NK-92 (cell line): Measurements from ENCODE around the gene MEF2C.
"Not testable (repeated sequence)": the region's sequence is repeated elsewhere in the genome, so short reads cannot be mapped to it uniquely, and the experiment has no call there.

Experiments used
- DNase-seq: peaks from one replicate; lab custom pipeline; 2025; ENCODE audit not compliant: unreplicated experiment; lab: John Stamatoyannopoulos, UW

Gene MEF2C

DNA sequence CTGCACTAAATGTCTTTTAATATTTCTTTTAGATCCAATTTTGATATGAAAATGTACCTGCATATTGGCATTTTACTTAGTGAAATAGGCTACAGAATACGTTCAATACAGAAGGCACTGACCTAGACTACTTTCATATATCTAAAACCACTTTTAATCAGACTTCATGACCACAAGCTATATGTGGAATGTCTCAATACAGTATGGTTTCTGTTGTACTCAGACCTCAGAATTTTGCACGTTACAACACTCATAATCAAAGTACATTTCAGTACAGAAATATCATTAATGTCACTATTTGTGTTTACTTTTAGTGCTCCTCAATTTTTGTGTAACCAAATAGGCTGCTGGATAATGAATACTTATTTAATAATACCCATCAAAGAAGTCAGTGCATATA, 74.8 kb downstream of the MEF2C start:
- DNase-seq: no peak

- no peak for DNase-seq
Measured at GRCh38 chr5:88807327-88807726, 75.7 kb downstream of the MEF2C start.

DNA sequence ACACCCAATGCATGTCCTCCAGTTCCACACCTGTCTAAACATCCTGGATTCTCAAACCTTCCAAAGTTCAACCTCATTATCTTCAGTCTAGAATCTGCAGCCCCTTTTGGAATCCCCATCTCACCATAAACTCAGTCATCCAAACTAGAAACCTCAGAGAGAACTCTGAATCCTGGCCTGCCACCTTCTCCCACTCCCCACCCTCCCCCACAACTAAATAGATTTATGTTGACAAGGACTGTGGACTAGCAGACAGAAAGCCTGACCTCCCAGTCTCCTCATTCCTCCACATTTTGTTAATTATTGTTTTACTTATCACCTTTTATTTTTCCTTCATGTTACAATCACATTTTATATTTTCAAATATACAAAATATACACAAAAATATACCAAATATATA, 76.6 kb downstream of the MEF2C start:
- no peak for DNase-seq

- DNase-seq: no peak
Measured at GRCh38 chr5:88805151-88805784, 77.7 kb downstream of the MEF2C start.

DNA sequence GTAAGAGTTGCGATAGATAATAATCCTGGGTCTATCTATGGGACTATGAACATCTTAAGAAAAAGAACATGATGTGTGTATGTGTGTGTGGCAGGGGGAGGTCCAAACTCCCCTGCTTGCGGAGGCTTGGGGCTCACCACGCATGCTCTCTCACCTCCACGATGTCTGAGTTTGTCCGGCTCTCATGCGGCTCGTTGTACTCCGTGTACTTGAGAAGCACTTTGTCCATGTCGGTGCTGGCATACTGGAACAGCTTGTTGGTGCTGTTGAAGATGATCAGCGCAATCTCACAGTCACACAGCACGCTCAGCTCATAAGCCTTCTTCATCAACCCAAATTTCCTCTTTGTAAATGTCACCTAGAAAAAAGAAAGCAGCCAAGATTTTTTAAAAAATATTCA, 78.5 kb downstream of the MEF2C start:
- no peak for DNase-seq

- no peak for DNase-seq
Measured at GRCh38 chr5:88803309-88803708, 79.7 kb downstream of the MEF2C start.

GRCh38 chr5:88799938-88800535, 82.9 kb downstream of the MEF2C start:
- DNase-seq: no peak

DNA sequence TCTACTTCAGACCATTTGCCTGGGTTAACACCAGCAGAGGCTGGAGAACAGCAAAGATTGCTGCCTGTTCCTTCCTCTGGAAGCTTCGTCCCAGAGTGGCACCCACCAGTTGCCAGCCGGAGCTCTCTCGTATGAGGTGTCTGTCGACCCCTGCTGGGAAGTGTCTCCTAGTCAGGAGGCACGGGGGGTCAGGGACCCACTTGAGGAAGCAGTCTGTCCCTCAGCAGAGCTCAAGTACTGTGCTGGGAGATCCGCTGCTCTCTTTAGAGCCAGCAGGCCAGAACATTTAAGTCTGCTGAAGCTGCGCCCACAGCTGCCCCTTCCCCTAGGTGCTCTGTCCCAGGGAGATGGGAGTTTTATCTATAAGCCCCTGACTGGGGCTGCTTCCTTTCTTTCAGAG, 84.1 kb downstream of the MEF2C start:
- not testable (repeated sequence) for DNase-seq

GRCh38 chr5:88793797-88794196, 89.2 kb downstream of the MEF2C start:
- DNase-seq: not testable (repeated sequence)

DNA sequence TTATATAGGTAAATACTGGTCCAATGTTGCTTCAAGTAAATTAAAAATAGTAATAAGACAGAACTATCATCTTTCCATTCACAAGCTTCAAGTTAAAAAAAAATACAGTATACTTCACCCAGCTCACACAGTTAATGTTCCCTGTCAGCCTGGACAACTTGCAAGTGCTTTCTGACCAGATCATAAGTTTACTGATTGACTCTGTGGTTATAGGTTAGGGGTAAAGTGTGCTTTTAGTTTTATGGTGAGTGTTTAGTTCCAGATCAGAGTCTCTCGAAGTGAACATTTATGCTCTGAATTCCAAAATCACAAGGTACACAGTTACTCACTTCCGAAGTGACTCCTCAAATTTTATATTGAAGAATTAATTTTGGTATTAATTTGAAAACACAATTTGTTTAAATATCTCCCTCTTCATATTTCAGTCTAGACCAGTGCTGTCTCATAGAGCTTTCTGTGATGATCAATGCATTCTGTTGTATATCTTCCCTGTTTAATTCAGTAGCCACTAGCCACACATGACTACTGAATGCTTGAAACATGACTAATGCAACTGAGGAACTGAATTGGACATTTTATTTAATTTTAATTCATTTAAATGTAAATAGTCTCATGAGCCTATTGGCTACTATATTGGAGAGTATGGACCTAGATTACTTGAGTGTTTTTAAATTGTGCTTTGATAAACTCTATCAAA, 90.7 kb downstream of the MEF2C start:
- DNase-seq: no peak

GRCh38 chr5:88787856-88788255, 95.1 kb downstream of the MEF2C start:
- DNase-seq: no peak

GRCh38 chr5:88786789-88787188, 96.2 kb downstream of the MEF2C start:
- no peak for DNase-seq

GRCh38 chr5:88785746-88786565, 97.0 kb downstream of the MEF2C start:
- no peak for DNase-seq

- no peak for DNase-seq
Measured at GRCh38 chr5:88782571-88782970, 100.4 kb downstream of the MEF2C start.

DNA sequence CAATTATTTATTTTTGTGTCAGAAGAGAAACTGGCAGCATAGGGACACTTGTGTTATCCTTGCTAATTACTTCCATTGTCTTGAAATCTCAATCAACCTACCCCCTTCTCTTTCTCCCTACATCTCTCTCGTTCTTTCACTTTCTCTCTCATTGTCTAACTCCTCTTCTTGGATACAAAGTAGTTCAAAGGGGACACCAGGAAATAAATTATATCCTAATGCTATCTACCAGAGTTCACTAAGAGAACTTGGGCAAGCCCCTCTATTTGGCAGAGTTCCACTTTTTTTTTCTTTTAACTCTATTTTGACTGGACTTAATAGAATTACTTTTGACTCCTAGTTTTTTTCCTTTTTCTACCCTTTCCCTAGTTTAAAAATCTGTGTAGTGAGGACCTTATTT, 102.2 kb downstream of the MEF2C start:
- DNase-seq: no peak

DNA sequence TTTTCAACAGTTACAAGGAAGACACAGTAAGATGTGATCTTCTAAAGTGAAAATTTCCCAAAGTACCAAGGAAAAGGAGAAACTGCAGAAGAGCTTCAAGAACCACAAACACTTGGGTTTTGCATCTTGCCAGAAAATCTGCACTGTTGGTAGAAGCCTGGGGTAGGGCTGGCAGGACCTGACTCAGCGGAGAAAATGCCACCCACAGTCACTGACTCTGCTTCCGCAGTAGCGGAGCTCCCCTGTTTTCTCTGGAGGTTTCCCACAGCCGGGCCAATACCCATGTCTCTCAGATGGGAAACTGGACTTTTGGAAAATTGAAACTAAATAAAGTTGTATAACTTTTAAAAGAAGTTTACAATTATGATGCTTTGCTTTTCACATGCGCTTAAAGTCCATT, 104.2 kb downstream of the MEF2C start:
- DNase-seq: no peak

GRCh38 chr5:88776692-88777091, 106.3 kb downstream of the MEF2C start:
- DNase-seq: no peak

GRCh38 chr5:88772831-88773230, 110.2 kb downstream of the MEF2C start:
- no peak for DNase-seq

DNA sequence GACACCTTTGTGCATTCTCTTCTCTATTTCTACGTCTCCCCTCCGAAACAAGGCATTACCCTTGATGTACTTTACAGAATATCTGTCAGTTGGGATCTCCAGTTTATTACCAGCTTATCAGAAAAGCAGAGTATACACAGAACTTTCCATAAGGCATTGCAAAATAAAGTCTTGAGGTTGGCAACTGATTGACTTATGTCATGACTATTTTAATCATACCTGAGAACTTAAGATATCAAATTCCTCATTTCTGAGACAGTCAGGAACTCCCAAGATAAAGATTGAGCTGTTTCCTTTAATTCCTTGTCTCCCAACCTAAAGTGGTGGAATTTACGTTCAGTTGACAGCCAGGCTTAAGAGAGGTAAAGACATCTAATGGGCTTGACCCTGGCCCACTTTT, 110.9 kb downstream of the MEF2C start:
- no peak for DNase-seq

GRCh38 chr5:88770276-88771257, 112.4 kb downstream of the MEF2C start:
- DNase-seq: no peak
